Natural killer cell treated with Interleukin-12 subunit alpha and Interleukin-12 subunit beta and Interleukin-15 and Interleukin-18, amount 100 ng/mL, for 72 hours (primary cell): Measurements from ENCODE around the gene FNDC11. TPM values are rescaled to one million over a fixed set of nuclear protein-coding genes. Genes with fewer than 3 reads are reported as not detected.
A peak's percentile ranks its signal among the peaks of the same experiment; 100 is the strongest.

Experiments
- ATAC-seq, 2 donors: fragments of 150-1000 bp; cut with Tn5 transposase in 1 of 2; sonication (Bioruptor Pico), chemical (Tn5 transposase) in 1 of 2; 2 replicates each; pipeline ENCODE4 v1.10.0; 2021
- DNase-seq: peaks from one replicate; pipeline ENCODE4 v3.0.0; 2022; ENCODE audit warnings: low spot score
- H3K27ac Mint-ChIP-seq, 2 donors: 1 replicate in 1 of 2; 2 replicates in 1 of 2; pipeline ENCODE4 v1.8.0; 2022; ENCODE audit warnings: mixed read lengths in 2 of 2, mild to moderate bottlenecking in 1 of 2, moderate library complexity in 1 of 2
- H3K27me3 Mint-ChIP-seq, 2 donors: 1 replicate in 1 of 2; 2 replicates in 1 of 2; pipeline ENCODE4 v1.8.0; 2022; ENCODE audit warnings: mixed read lengths in 2 of 2
- H3K36me3 Mint-ChIP-seq: one replicate; pipeline ENCODE4 v1.8.0; 2022; ENCODE audit warnings: mixed read lengths
- H3K4me1 Mint-ChIP-seq, 2 donors: 1 replicate in 1 of 2; 2 replicates in 1 of 2; pipeline ENCODE4 v1.8.0; 2022; ENCODE audit warnings: low read depth in 2 of 2, mixed read lengths in 2 of 2, mild to moderate bottlenecking in 1 of 2
- H3K4me3 Mint-ChIP-seq: one replicate; pipeline ENCODE4 v1.8.0; 2022; ENCODE audit warnings: mixed read lengths
- H3K9me3 Mint-ChIP-seq: 2 replicates; pipeline ENCODE4 v1.8.0; 2022; ENCODE audit warnings: mixed read lengths
- total RNA-seq, 2 donors: library from RNA; stranded (reverse); gene quantifications; one replicate each; pipeline ENCODE4 v1.2.3, GENCODE V29; 2022

Gene FNDC11
- total RNA-seq, 2 donors from 2014 or later = 0.31 to 0.39 TPM

- Mint-ChIP-seq H3K9me3 (no peaks in the 10 kb centered on the region), H3K4me3 (no peak within 1 kb of the TSS), H3K27me3 (peaks cover 7 to 9% of the 10 kb centered on the region in 2 donors), H3K27ac (no peak within 1 kb of the TSS), H3K4me1 (peaks cover 8 to 11% of the 10 kb centered on the region in 2 donors), H3K36me3 (no peaks in the 10 kb centered on the region)
- no peak for ATAC-seq
- DNase-seq = no peak
Measured at GRCh38 chr20:63547725-63548480, 6.1 kb upstream of the FNDC11 start, which contains the start of gene SRMS. TSS of gene SRMS (minus strand) at chr20:63547749. CDS start at chr20:63547463, 286 bp downstream.

GRCh38 chr20:63548542-63548941 lies 5.4 kb upstream of the FNDC11 start:
- Mint-ChIP-seq H3K9me3 (no peaks in the 10 kb centered on the region), H3K27ac (no peak overlapping the region), H3K4me1 (peaks cover 10% of the 10 kb centered on the region in 2 donors), H3K4me3 (no peak overlapping the region), H3K27me3 (peaks cover 5 to 9% of the 10 kb centered on the region in 2 donors), H3K36me3 (no peaks in the 10 kb centered on the region)
- DNase-seq (no peak), ATAC-seq (no peak)

- Mint-ChIP-seq H3K27me3 (peaks cover under 1 to 9% of the 10 kb centered on the region in 2 donors), H3K4me1 (peaks cover 6 to 7% of the 10 kb centered on the region in 2 donors), H3K4me3 (no peak overlapping the region), H3K9me3 (no peaks in the 10 kb centered on the region), H3K36me3 (no peaks in the 10 kb centered on the region), H3K27ac (no peak overlapping the region)
- no peak for DNase-seq
- ATAC-seq = no peak
Measured at GRCh38 chr20:63549019-63549418, 4.9 kb upstream of the FNDC11 start.

- Mint-ChIP-seq H3K4me3 (no peak overlapping the region), H3K27ac (no peak overlapping the region), H3K36me3 (no peaks in the 10 kb centered on the region), H3K4me1 (peaks cover 6 to 7% of the 10 kb centered on the region in 2 donors), H3K27me3 (peaks cover 0 to 9% of the 10 kb centered on the region in 2 donors), H3K9me3 (no peaks in the 10 kb centered on the region)
- no peak for ATAC-seq
- no peak for DNase-seq
Measured at GRCh38 chr20:63549679-63550282, 4.2 kb upstream of the FNDC11 start.

- H3K36me3 Mint-ChIP-seq = no peaks in the 10 kb centered on the region
- DNase-seq (no peak), ATAC-seq (no peak)
- no peak overlapping the region for H3K4me3 Mint-ChIP-seq
- H3K27ac Mint-ChIP-seq = no peak overlapping the region
- peaks cover 0 to 9% of the 10 kb centered on the region in 2 donors for H3K27me3 Mint-ChIP-seq
- H3K9me3 Mint-ChIP-seq = no peaks in the 10 kb centered on the region
- H3K4me1 Mint-ChIP-seq = peaks cover 6 to 7% of the 10 kb centered on the region in 2 donors
Measured at GRCh38 chr20:63551068-63551467, 2.9 kb upstream of the FNDC11 start.

- H3K4me1 Mint-ChIP-seq = peaks cover 6 to 10% of the 10 kb centered on the region in 2 donors
- H3K27me3 Mint-ChIP-seq = peaks cover 0 to 7% of the 10 kb centered on the region in 2 donors
- H3K36me3 Mint-ChIP-seq = no peaks in the 10 kb centered on the region
- ATAC-seq (peak in 1 of 2 donors; percentile 54), DNase-seq (no peak)
- H3K27ac Mint-ChIP-seq = peak overlapping the region; percentile 17 to 51
- H3K9me3 Mint-ChIP-seq = no peaks in the 10 kb centered on the region
- peak overlapping the region; percentile 41 for H3K4me3 Mint-ChIP-seq
Measured at GRCh38 chr20:63552481-63553249, 1.3 kb upstream of the FNDC11 start.

GRCh38 chr20:63553251-63553932 lies 567 bp upstream of the FNDC11 start:
- peak overlapping the region; percentile 17 to 51 for H3K27ac Mint-ChIP-seq
- peak overlapping the region; percentile 41 for H3K4me3 Mint-ChIP-seq
- no peaks in the 10 kb centered on the region for H3K9me3 Mint-ChIP-seq
- H3K36me3 Mint-ChIP-seq = no peaks in the 10 kb centered on the region
- ATAC-seq (peak; percentile 90 to 93), DNase-seq (peak; percentile 89)
- H3K27me3 Mint-ChIP-seq = peaks cover 0 to 7% of the 10 kb centered on the region in 2 donors
- H3K4me1 Mint-ChIP-seq = peaks cover 6 to 10% of the 10 kb centered on the region in 2 donors

- no peaks in the 10 kb centered on the region for H3K9me3 Mint-ChIP-seq
- H3K27me3 Mint-ChIP-seq = no peaks in the 10 kb centered on the region
- ATAC-seq (no peak), DNase-seq (no peak)
- H3K4me3 Mint-ChIP-seq = no peak overlapping the region
- H3K4me1 Mint-ChIP-seq = peaks cover 6 to 10% of the 10 kb centered on the region in 2 donors
- no peaks in the 10 kb centered on the region for H3K36me3 Mint-ChIP-seq
- no peak overlapping the region for H3K27ac Mint-ChIP-seq
Measured at GRCh38 chr20:63554361-63555278, 661 bp downstream of the FNDC11 start.

GRCh38 chr20:63555661-63556381 lies 1.9 kb downstream of the FNDC11 start:
- Mint-ChIP-seq H3K4me1 (peaks cover 6 to 12% of the 10 kb centered on the region in 2 donors), H3K4me3 (no peak overlapping the region), H3K27ac (no peak overlapping the region), H3K27me3 (no peaks in the 10 kb centered on the region), H3K9me3 (no peaks in the 10 kb centered on the region), H3K36me3 (peaks cover 5% of the 10 kb centered on the region)
- DNase-seq (no peak), ATAC-seq (no peak)

GRCh38 chr20:63556873-63557478 lies 3.0 kb downstream of the FNDC11 start:
- Mint-ChIP-seq H3K27ac (no peak overlapping the region), H3K36me3 (peaks cover 5% of the 10 kb centered on the region), H3K9me3 (no peaks in the 10 kb centered on the region), H3K27me3 (no peaks in the 10 kb centered on the region), H3K4me1 (peaks cover 6 to 12% of the 10 kb centered on the region in 2 donors), H3K4me3 (no peak overlapping the region)
- ATAC-seq (no peak), DNase-seq (no peak)

GRCh38 chr20:63557481-63557891 lies 3.5 kb downstream of the FNDC11 start:
- DNase-seq = no peak
- Mint-ChIP-seq H3K27me3 (no peaks in the 10 kb centered on the region), H3K4me3 (no peak overlapping the region), H3K27ac (no peak overlapping the region), H3K4me1 (peaks cover 5 to 12% of the 10 kb centered on the region in 2 donors), H3K9me3 (no peaks in the 10 kb centered on the region), H3K36me3 (peaks cover 5% of the 10 kb centered on the region)
- no peak for ATAC-seq
